Kidney epithelial cell (primary cell): ENCODE data around the gene RANBP17. TPM values are rescaled to one million over a fixed set of nuclear protein-coding genes. Genes with fewer than 3 reads are reported as not detected.
A peak's percentile ranks its signal among the peaks of the same experiment; 100 is the strongest.

Experiments used
- DNase-seq: peaks from one replicate; pipeline ENCODE4 v3.0.0-alpha.2; 2010; ENCODE audit warnings: low read depth
- H3K27me3 ChIP-seq: 2 replicates; pipeline ENCODE4 v1.6.0; 2011; ENCODE audit warnings: low read length; ENCODE audit not compliant: control insufficient read depth, insufficient read depth
- H3K36me3 ChIP-seq: 2 replicates; pipeline ENCODE4 v1.5.1; 2011; ENCODE audit warnings: low read length; ENCODE audit not compliant: control insufficient read depth, insufficient read depth
- H3K4me3 ChIP-seq: 2 replicates; pipeline ENCODE4 v1.5.1; 2011; ENCODE audit warnings: low read depth, mild to moderate bottlenecking, control low read depth, low read length
- CTCF ChIP-seq: IDR thresholded peaks from 2 replicates; pipeline ENCODE4 v1.5.1; 2011; ENCODE audit warnings: mild to moderate bottlenecking, moderate library complexity, low read length, control low read depth, inconsistent platforms; ENCODE audit not compliant: insufficient read depth, poor library complexity, severe bottlenecking
- total RNA-seq: library from RNA; depleted of rRNA; stranded (reverse); fragments of >200 nt; gene quantifications from 2 replicates; pipeline ENCODE4 v1.2.3, GENCODE V29; 2015

The RANBP17 gene
- total RNA-seq, 1 donor from 2014 or later, result 10.4 TPM

- peak; percentile 4 for DNase-seq
- Histone ChIP-seq H3K36me3 (no peaks in the 10 kb centered on the region), H3K4me3 (peak overlapping the region; percentile 38), H3K27me3 (peaks cover 16% of the 10 kb centered on the region)
- peak; percentile 88 for TF ChIP-seq CTCF
These were observed 474.8 kb downstream of the RANBP17 start for GRCh38 chr5:171336521-171337209.

GRCh38 chr5:171337210-171337569 is 475.4 kb downstream of the RANBP17 start:
- no peak for TF ChIP-seq CTCF
- DNase-seq, result no peak
- Histone ChIP-seq H3K27me3 (peaks cover 12% of the 10 kb centered on the region), H3K36me3 (no peaks in the 10 kb centered on the region), H3K4me3 (peak overlapping the region; percentile 38)

- DNase-seq, result no peak
- Histone ChIP-seq H3K4me3 (no peak overlapping the region), H3K27me3 (peaks cover 12% of the 10 kb centered on the region)
These were observed 478.2 kb downstream of the RANBP17 start for GRCh38 chr5:171340042-171340441.

GRCh38 chr5:171340491-171340890 is 478.7 kb downstream of the RANBP17 start:
- H3K36me3 ChIP-seq, result no peaks in the 10 kb centered on the region
- no peak for TF ChIP-seq CTCF
- DNase-seq, result no peak
- H3K27me3 ChIP-seq, result peaks cover 10% of the 10 kb centered on the region
- no peak overlapping the region for H3K4me3 ChIP-seq

More at GRCh38 chr5:171340042-171340441, 478.2 kb downstream of the RANBP17 start:
- no peaks in the 10 kb centered on the region for H3K36me3 ChIP-seq
- no peak for TF ChIP-seq CTCF

- peak; percentile 7 for DNase-seq
- Histone ChIP-seq H3K27me3 (no peaks in the 10 kb centered on the region), H3K36me3 (no peaks in the 10 kb centered on the region), H3K4me3 (no peak overlapping the region)
- peak; percentile 73 for TF ChIP-seq CTCF
These were observed 480.7 kb downstream of the RANBP17 start for GRCh38 chr5:171342362-171343111.
